Small intestine (tissue), 7 donors: Measurements from ENCODE around the gene UBE2QL1. TPM values are rescaled to one million over a fixed set of nuclear protein-coding genes. Genes with fewer than 3 reads are reported as not detected.

Experiments
- DNase-seq, 2 donors: peaks; one replicate each; pipeline versions ENCODE4 v3.0.0 to v3.0.0-alpha.2; 2013
- FAIRE-seq: peaks from 2 replicates; lab custom pipeline; 2012; peaks lifted over from hg19 to GRCh38; lab: Jason Lieb, UNC
- H3K27ac ChIP-seq, 3 donors: one replicate each; pipeline ENCODE4 v1.5.1; 2013; ENCODE audit warnings: low read length in 2 of 3, mild to moderate bottlenecking in 2 of 3, control low read depth in 1 of 3, inconsistent platforms in 1 of 3, low read depth in 1 of 3, moderate library complexity in 1 of 3
- H3K27me3 ChIP-seq, 3 donors: one replicate each; pipeline ENCODE4 v1.6.1; 2013; ENCODE audit warnings: low read length in 3 of 3, inconsistent platforms in 1 of 3; ENCODE audit not compliant: control insufficient read depth in 3 of 3, insufficient read depth in 3 of 3
- H3K36me3 ChIP-seq, 3 donors: one replicate each; pipeline ENCODE4 v1.6.1; 2013; ENCODE audit warnings: low read length in 3 of 3, inconsistent platforms in 1 of 3, low read depth in 1 of 3, mild to moderate bottlenecking in 1 of 3, moderate library complexity in 1 of 3; ENCODE audit not compliant: control insufficient read depth in 3 of 3, insufficient read depth in 2 of 3
- H3K4me1 ChIP-seq, 3 donors: one replicate each; pipeline ENCODE4 v1.6.1; 2013; ENCODE audit warnings: low read length in 2 of 3, inconsistent platforms in 1 of 3, low read depth in 1 of 3, mild to moderate bottlenecking in 1 of 3, moderate library complexity in 1 of 3; ENCODE audit not compliant: control insufficient read depth in 3 of 3, insufficient read depth in 2 of 3
- H3K4me3 ChIP-seq, 3 donors: one replicate each; pipeline ENCODE4 v1.5.1; 2013; ENCODE audit warnings: low read length in 3 of 3, control low read depth in 1 of 3, inconsistent platforms in 1 of 3, low read depth in 1 of 3, mild to moderate bottlenecking in 1 of 3, moderate library complexity in 1 of 3
- H3K9me3 ChIP-seq, 2 donors: one replicate each; pipeline ENCODE4 v1.6.1; 2013; ENCODE audit warnings: low read depth in 1 of 2, low read length in 1 of 2; ENCODE audit not compliant: control insufficient read depth in 2 of 2, insufficient read depth in 1 of 2
- WGBS, 3 donors: extraction: QIAGEN DNeasy Blood & Tissue Kit; methylation state at CpG; one replicate each; pipeline ENCODE4 v1.1.7; 2013; 5-methylcytosine and 5-hydroxymethylcytosine counted together
- polyA plus RNA-seq, 4 donors: library from polyadenylated mRNA; stranded (reverse) in 3 of 4; unstranded in 1 of 4; fragments of 200-250 nt in 3 of 4; fragments of 120-200 nt in 1 of 4; gene quantifications; one replicate each; pipeline versions ENCODE4 v1.2.1 to v1.2.3, GENCODE V29; 2013
- donor health status: healthy with polysubstance abuse.
- donor health status: control.
- donor health status: control.
- donor health status: Bipolar disorder and iron deficiency.
- donor health status: healthy.

UBE2QL1 gene
- polyA plus RNA-seq, 4 donors = 0.27 to 0.75 (median 0.45) TPM; not detected in 1

DNA sequence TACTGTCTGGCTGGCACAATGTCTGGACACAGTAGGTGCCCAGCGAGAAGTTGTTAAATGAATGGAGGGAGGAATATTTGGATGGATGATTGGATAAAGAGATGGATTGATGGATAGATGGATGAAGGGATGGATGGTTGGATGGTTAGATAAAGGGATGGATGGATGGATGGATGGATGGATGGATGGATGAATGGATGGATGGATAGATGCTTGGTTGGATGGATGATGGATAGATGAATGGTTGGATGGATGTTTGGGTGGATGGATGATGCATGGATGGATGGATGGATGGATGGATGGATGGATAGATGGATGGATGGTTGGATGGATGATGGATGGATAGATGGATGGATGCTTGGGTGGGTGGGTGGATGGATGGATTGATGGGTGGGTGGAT, 90.4 kb downstream of the UBE2QL1 start:
- DNase-seq (no peak), FAIRE-seq (no peak)
- Histone ChIP-seq H3K9me3 (no peaks in the 10 kb centered on the region), H3K27ac (no peak overlapping the region), H3K27me3 (no peaks in the 10 kb centered on the region), H3K36me3 (no peaks in the 10 kb centered on the region), H3K4me3 (no peak overlapping the region), H3K4me1 (no peaks in the 10 kb centered on the region)
- WGBS, 3 donors = 92 to 100% (median 96%) methylated on average over 1 of the region's 1 CpG

DNA sequence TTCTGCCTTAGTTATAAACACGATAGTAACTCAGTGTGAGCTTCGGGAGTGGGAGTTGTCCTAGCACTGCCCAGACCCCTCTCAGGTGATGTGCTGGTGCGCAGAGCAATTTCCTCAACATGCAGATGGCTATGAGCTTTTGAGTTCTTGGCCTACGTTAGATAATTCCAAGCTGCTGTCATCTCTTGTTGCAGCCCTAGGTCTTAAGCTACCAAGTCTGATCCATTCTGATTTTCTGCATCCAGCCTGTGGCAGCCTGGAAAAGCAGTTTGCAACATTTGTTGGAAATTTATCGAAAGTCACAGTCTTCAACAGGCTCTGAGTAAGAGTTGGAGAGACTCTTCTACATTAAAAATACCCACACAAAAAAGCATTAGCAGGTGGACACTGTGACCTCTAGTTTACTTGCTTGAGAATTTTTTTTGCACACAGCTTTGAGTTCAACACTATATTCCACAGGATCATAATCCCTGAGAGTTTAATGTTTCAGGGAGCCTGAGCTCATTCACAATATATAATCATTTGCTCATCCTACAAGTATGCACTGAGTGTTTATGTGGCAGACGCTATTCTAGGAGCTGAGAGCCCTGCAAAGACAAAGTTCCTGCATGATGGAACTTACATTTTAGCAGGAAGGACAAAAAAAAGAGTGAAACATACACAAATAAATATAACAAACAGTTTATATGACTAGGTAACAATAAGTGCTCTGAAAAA, 91.6 kb downstream of the UBE2QL1 start:
- FAIRE-seq = no peak
- Histone ChIP-seq H3K4me1 (no peaks in the 10 kb centered on the region), H3K27me3 (peaks cover 0 to 3% (median 0%) of the 10 kb centered on the region in 3 donors), H3K4me3 (no peak overlapping the region), H3K27ac (no peak overlapping the region), H3K36me3 (no peaks in the 10 kb centered on the region), H3K9me3 (no peaks in the 10 kb centered on the region)
- no peak for DNase-seq
- 79 to 82% (median 81%) methylated on average over 6 of the region's 6 CpGs for whole genome bisulfite sequencing, 3 donors

DNA sequence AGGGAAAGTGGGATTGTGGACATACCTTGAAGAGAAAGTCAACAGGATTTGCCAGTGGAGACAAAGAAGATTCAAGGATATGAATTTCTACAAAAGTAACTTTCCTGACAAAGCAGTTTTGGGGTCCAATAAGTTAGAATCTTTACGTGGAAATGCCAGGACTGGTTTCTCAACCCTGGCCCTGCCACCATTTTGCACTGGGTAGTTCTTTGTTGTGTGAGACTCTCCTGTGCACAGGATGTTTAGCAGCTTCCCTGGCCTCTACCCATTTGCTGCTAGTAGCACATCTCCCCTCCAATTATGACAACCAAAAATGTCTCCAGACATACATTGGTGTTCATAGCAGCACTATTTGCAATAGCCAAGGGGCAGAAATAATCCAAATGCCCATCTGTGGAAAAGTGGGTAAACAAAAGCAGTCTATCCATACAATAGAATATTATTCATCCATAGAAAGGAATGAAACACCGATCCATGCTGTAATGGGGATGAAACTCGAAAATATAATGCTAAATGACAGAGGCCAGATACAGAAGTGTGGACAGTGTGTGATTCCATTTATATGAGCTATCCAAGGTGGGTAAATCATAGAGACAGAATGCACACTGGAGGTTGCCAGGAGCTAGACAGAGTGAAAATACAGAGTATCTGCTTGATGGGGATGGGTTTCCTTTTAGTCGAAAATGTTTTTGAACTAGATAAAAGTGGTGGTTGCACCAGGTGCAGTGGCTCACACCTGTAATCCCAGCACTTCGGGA, 92.8 kb downstream of the UBE2QL1 start:
- Histone ChIP-seq H3K36me3 (no peaks in the 10 kb centered on the region), H3K9me3 (no peaks in the 10 kb centered on the region), H3K4me3 (no peak overlapping the region), H3K27me3 (peaks cover 0 to 3% (median 3%) of the 10 kb centered on the region in 3 donors), H3K27ac (no peak overlapping the region), H3K4me1 (no peaks in the 10 kb centered on the region)
- WGBS, 3 donors = 71 to 80% (median 72%) methylated on average over 5 of the region's 5 CpGs
- DNase-seq (no peak), FAIRE-seq (no peak)

DNA sequence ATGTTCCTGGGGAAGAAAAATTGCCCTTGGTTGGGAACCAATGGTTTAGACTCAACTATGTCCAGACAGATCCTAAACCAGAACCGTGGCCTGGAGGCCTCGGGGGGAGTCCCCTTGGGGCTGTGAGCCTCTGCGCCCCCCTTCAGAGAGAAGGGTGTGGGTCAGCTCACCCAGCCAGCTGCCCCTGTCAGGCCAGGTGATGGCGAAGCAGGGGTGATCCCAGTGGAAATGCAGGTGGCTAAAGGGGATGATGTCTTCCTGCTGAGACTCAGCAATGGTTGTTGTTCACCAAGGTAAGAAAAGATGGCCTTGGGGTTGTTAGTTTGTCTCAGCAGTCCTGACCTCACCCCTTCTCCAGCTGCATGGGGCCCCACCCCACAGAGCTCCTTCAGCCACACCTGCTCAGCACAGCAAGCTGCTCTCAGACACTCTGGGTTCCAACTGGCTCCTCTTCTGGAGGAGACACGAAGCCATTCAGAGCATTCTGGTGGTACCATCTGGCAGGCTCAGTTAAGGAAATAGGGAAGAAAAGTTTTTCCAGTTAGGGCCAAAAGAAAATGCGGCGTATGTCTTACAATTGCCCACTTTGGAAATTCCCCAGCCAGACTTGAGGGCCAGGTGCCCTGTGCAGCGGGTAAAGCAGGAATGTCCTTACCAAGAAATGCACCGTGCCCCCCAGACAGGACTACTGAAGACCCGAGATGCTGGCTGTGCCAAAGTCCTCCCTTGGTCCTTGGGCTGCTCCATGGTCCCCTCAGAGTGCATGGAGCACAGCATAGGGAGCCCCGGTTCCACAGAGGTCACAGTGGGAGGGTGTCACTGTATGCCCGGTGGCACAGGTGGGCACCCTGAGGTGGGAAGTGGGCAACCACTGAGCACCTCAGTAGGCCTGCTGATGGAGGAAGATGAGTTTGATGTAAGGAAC, 94.0 kb downstream of the UBE2QL1 start:
- no peak for FAIRE-seq

DNA sequence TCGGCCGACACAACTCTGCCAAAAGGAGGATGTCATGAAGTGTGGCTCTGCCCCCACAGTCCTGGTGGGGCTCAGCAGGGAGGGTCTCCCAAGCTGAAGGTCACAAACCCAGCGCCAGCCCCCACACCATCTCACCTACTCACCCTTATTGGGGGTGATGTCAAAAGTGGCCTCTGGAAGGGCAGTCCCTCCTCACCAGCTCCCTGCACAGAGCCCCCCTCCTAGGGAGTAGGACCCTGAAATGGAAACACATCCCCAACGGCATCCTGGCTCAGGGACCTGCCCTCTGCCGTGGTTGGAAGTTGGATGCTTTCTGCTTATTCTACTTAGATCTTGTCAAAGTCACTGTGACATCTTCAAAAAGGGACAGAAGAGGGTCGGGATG, 94.7 kb downstream of the UBE2QL1 start:
- FAIRE-seq (no peak), DNase-seq (no peak)
- Histone ChIP-seq H3K4me1 (no peaks in the 10 kb centered on the region), H3K27me3 (peaks cover 0 to 3% (median 3%) of the 10 kb centered on the region in 3 donors), H3K36me3 (no peaks in the 10 kb centered on the region), H3K4me3 (no peak overlapping the region), H3K9me3 (no peaks in the 10 kb centered on the region), H3K27ac (no peak overlapping the region)
- 61 to 79% (median 75%) methylated on average over 5 to 6 of the region's 6 CpGs for WGBS, 3 donors

More for the DNA sequence above, 94.0 kb downstream of the UBE2QL1 start:
- H3K27me3 ChIP-seq = peaks cover 0 to 3% (median 3%) of the 10 kb centered on the region in 3 donors
- H3K4me1 ChIP-seq = no peaks in the 10 kb centered on the region
- no peaks in the 10 kb centered on the region for H3K36me3 ChIP-seq
- no peak overlapping the region for H3K27ac ChIP-seq
- no peak for DNase-seq
- WGBS, 3 donors = 77 to 88% (median 80%) methylated on average over 12 of the region's 12 CpGs
- H3K9me3 ChIP-seq = no peaks in the 10 kb centered on the region
- no peak overlapping the region for H3K4me3 ChIP-seq

DNA sequence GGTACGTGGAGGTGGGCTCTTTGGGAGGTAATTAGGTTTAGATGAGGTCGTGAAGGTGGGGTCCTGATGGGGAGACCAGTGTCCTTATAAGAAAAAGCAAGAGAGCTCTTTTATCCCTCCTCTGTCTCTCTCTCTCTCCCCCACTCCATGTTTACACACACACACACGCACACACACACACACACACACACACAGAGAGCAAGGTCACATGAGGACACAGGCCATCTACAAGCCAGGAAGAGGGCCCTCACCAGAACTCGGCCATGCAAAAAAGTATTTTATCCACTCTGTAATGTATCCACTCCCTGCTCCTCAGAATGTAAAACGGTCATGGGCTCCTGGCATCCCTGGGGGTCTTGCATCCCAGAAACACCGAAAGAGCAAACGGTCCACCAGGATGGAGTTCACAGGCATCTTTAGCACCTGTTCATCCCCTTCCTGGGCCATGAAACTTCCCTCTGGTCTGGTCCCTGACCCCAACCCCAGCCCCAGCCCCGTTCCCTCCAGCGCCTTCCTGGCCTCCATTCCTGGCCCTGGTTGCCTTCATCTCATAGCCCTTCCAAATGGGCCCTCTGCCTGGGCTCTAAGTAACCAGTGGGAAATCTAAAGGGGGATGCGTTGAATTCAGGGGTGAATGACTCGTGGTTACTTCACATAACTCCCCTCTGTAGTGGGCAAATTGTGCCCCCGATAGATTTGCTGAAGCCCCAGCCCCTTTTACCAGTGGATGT, 95.3 kb downstream of the UBE2QL1 start:
- H3K27ac ChIP-seq = no peak overlapping the region
- no peaks in the 10 kb centered on the region for H3K36me3 ChIP-seq
- H3K9me3 ChIP-seq = no peaks in the 10 kb centered on the region
- DNase-seq (no peak), FAIRE-seq (no peak)
- no peak overlapping the region for H3K4me3 ChIP-seq
- H3K27me3 ChIP-seq = peaks cover 0 to 3% (median 3%) of the 10 kb centered on the region in 3 donors
- no peaks in the 10 kb centered on the region for H3K4me1 ChIP-seq
- WGBS, 3 donors = 72 to 80% (median 75%) methylated on average over 11 to 12 of the region's 12 CpGs
